PFSK-1 (cell line): Measurements from ENCODE around the gene IMPDH1.

ENCODE experiments used
- FOXP2 ChIP-seq: optimal IDR thresholded peaks from 2 replicates; pipeline ENCODE3; 2011; ENCODE audit warnings: borderline replicate concordance, control low read depth, inconsistent platforms; ENCODE audit not compliant: insufficient read depth; ENCODE audit errors: extremely low read length, extremely low read depth
- POLR2AphosphoS5 ChIP-seq: IDR thresholded peaks from 2 replicates; pipeline ENCODE4 v1.6.1; 2012; ENCODE audit warnings: low read depth, mild to moderate bottlenecking, control low read depth, low read length, moderate library complexity
- SIN3A ChIP-seq: IDR thresholded peaks from 2 replicates; pipeline ENCODE4 v1.6.1; 2012; ENCODE audit warnings: mild to moderate bottlenecking, low read length, moderate library complexity, borderline replicate concordance; ENCODE audit not compliant: insufficient read depth
- TAF1 ChIP-seq: IDR thresholded peaks from 2 replicates; pipeline ENCODE4 v1.6.1; 2012; ENCODE audit warnings: low read length, control low read depth, borderline replicate concordance; ENCODE audit not compliant: insufficient read depth
- TF ChIP-seq, protein P1 (sequence below), 2 experiments: IDR thresholded peaks; 2 replicates each; pipeline versions ENCODE4 v1.6.1 to v1.8.0; 2011 to 2012; ENCODE audit warnings: low read depth in 2 of 2, low read length in 2 of 2, control low read depth in 1 of 2, inconsistent platforms in 1 of 2, mild to moderate bottlenecking in 1 of 2, moderate library complexity in 1 of 2; ENCODE audit not compliant: insufficient read depth in 1 of 2

The IMPDH1 gene

DNA sequence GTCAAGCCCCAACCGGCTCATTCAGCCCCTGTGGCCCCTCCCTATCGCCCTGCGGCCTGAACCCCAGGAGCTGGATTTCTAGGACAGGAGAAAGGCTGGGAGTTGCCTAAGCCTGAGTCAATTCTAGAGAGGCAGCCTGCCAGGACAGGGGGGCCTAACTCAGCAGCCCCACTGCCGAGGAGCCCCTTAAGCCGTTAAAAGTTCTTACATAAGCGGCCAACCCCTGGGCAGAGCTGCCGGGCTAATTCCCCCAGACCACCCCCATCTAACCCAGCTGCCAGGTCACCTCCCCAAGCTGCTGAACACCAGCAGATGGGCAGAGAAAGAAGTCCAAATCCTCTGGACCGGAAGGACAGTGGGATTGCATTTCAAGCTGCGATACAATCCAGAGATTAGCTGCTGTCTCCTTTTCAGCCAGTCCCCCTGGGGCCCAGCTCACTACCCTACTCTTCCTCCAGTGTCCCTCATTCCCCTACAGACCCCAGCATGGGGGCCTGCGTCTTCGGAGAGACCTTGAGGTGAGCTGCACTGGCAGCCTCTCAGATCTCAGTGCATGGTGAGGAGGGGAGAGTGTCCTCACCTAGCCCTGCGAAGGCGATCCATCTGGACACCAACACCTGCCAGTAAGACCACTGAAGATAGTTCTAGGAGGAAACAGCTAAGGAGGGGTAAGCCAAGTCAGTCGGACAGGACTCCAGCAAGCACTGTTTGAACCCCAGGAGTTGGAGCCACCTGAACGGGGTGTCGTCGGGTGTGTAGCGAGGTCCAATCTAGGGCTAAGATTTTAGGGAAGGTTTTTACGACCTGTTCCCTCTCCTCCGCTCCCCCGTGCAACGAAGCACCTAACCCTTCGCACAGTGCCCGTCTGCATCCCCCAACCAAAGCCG lies 830 bp downstream of the IMPDH1 start:
- TF ChIP-seq, protein P1, sequence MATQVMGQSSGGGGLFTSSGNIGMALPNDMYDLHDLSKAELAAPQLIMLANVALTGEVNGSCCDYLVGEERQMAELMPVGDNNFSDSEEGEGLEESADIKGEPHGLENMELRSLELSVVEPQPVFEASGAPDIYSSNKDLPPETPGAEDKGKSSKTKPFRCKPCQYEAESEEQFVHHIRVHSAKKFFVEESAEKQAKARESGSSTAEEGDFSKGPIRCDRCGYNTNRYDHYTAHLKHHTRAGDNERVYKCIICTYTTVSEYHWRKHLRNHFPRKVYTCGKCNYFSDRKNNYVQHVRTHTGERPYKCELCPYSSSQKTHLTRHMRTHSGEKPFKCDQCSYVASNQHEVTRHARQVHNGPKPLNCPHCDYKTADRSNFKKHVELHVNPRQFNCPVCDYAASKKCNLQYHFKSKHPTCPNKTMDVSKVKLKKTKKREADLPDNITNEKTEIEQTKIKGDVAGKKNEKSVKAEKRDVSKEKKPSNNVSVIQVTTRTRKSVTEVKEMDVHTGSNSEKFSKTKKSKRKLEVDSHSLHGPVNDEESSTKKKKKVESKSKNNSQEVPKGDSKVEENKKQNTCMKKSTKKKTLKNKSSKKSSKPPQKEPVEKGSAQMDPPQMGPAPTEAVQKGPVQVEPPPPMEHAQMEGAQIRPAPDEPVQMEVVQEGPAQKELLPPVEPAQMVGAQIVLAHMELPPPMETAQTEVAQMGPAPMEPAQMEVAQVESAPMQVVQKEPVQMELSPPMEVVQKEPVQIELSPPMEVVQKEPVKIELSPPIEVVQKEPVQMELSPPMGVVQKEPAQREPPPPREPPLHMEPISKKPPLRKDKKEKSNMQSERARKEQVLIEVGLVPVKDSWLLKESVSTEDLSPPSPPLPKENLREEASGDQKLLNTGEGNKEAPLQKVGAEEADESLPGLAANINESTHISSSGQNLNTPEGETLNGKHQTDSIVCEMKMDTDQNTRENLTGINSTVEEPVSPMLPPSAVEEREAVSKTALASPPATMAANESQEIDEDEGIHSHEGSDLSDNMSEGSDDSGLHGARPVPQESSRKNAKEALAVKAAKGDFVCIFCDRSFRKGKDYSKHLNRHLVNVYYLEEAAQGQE (IDR thresholded peaks at IDR 0.05; ENCODE audit: insufficient read depth in 1 of 2, low read depth in 2 of 2, low read length in 2 of 2), result no peak
- TF ChIP-seq FOXP2 (no peak), TAF1 (no peak), POLR2AphosphoS5 (no peak), SIN3A (no peak)

GRCh38 chr7:128407751-128408708 lies 1.8 kb downstream of the IMPDH1 start:
- TF ChIP-seq, protein P1 (IDR thresholded peaks at IDR 0.05; ENCODE audit: insufficient read depth in 1 of 2, low read depth in 2 of 2, low read length in 2 of 2), result no peak
- TF ChIP-seq FOXP2 (no peak), SIN3A (no peak), TAF1 (no peak), POLR2AphosphoS5 (no peak)

DNA sequence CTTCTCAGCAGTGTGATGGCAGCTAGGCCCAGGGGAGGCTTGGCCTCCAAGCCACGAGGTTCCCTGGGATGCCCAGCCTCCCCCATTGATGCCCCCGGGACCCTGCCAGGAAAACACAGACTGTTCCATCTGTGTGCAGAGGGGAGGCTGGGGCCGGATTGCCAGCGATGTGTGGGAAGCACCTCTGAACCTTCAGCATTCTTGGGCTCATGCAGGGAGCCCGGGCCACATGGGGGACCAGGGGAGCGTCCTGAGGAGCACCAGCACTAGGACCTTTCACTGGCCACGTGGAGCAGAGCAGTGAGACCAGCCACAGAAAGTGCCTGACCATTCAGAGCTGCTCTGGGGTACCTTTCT lies 2.6 kb downstream of the IMPDH1 start:
- TF ChIP-seq SIN3A (no peak), POLR2AphosphoS5 (no peak), FOXP2 (no peak), TAF1 (no peak)
- TF ChIP-seq, protein P1 (IDR thresholded peaks at IDR 0.05; ENCODE audit: insufficient read depth in 1 of 2, low read depth in 2 of 2, low read length in 2 of 2), result no peak

DNA sequence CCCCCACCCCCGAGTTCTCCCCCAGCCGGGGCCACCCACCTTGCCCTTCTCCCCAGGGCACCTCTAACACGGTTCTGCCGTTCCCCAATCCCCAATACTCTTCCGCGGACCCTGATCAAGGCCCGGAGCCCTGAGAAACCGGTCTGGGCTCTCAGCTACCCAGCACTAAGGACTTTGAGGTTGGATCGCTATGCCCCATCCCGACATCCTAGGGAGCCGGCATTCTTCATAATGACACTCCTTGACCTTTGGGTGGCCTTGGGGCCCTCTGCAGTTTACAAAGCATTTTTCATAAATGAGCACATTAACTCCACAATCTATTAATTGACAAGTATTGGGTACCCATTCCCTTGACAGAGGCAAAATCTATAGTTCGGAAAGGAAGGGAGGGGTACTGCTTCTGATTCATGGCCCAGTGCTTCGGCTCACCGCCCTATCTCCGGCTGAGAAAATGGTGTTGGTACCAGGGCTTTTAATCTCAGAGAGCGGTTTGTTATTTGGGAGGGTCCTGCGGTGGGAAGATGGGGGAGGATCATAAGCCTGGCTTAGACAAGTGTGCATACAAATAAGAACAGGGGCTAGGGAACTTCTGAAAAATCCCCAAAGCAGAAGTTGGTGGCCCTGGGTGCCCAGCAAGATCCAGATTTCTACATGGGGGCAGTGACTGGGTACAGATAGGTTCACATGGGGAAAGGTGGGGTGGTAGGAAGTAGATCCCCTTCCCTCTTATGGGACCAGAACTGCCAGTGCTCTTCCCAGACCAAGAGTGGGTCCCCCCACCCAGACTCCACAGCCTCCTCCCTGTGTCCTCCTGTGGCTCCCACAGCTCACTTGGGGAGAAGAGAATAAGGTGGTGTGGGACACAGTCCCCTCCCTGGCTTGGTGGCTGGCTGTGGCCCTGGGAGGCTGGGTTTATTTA lies 3.2 kb downstream of the IMPDH1 start:
- TF ChIP-seq SIN3A, result no peak
- TF ChIP-seq FOXP2, result no peak
- TF ChIP-seq, protein P1 (IDR thresholded peaks at IDR 0.05; ENCODE audit: insufficient read depth in 1 of 2, low read depth in 2 of 2, low read length in 2 of 2), result no peak
- TF ChIP-seq POLR2AphosphoS5, result no peak
- TF ChIP-seq TAF1, result no peak
